A673 (cell line): ENCODE results near the gene ANKZF1. TPM values are rescaled to one million over a fixed set of nuclear protein-coding genes. Genes with fewer than 3 reads are reported as not detected.

Experiments used
- BruUV-seq: library from RNA; stranded (reverse); fragments of 400-500 nt; replicated peaks from 2 replicates; lab custom pipeline; 2021; lab: Mats Ljungman, UMichigan
- CTCF ChIA-PET: fragments of 300-600 bp; sonication (Branson Sonifier 250); formaldehyde crosslinking; loops from one replicate; lab custom pipeline; 2022; ENCODE audit warnings: antibody characterized with exemption; lab: Charles Lee
- POLR2A ChIA-PET: fragments of 300-600 bp; sonication (Branson Sonifier 250); formaldehyde crosslinking; loops from one replicate; lab custom pipeline; 2022; ENCODE audit warnings: antibody characterized with exemption; ENCODE audit not compliant: low non-redundant PET; lab: Charles Lee
- DNase-seq: peaks from one replicate; pipeline ENCODE4 v3.0.0-alpha.2; 2015; ENCODE audit warnings: low spot score
- H3K27ac ChIP-seq: fragments of 200-600 bp; sonication (generic); 2 replicates; pipeline ENCODE4 v1.5.1; 2016; ENCODE audit warnings: mixed run types, low read depth, mild to moderate bottlenecking, mixed read lengths, antibody characterized with exemption, low read length; ENCODE audit not compliant: poor library complexity, severe bottlenecking
- H3K27me3 ChIP-seq: fragments of 200-600 bp; sonication (generic); replicated peaks from 2 replicates; pipeline ENCODE4 v1.6.1; 2017; ENCODE audit warnings: mixed run types, low read depth, mild to moderate bottlenecking, mixed read lengths, antibody characterized with exemption, low read length; ENCODE audit not compliant: insufficient read depth, poor library complexity
- H3K36me3 ChIP-seq: fragments of 200-600 bp; sonication (generic); 2 replicates; pipeline ENCODE4 v1.6.1; 2016; ENCODE audit warnings: mixed run types, mild to moderate bottlenecking, mixed read lengths, antibody characterized with exemption, low read length; ENCODE audit not compliant: insufficient read depth, poor library complexity, severe bottlenecking
- H3K4me1 ChIP-seq: fragments of 200-600 bp; sonication (generic); 2 replicates; pipeline ENCODE4 v1.6.1; 2017; ENCODE audit warnings: mixed run types, mild to moderate bottlenecking, mixed read lengths, antibody characterized with exemption, low read length; ENCODE audit not compliant: insufficient read depth, poor library complexity, severe bottlenecking
- H3K4me3 ChIP-seq: fragments of 200-600 bp; sonication (generic); 2 replicates; pipeline ENCODE4 v1.5.1; 2016; ENCODE audit warnings: low read depth, mixed run types, mild to moderate bottlenecking, mixed read lengths, low read length; ENCODE audit not compliant: poor library complexity, severe bottlenecking
- H3K9me3 ChIP-seq: fragments of 200-600 bp; sonication (generic); 2 replicates; pipeline ENCODE4 v1.6.1; 2016; ENCODE audit warnings: mixed run types, low read depth, mild to moderate bottlenecking, mixed read lengths, antibody characterized with exemption, low read length; ENCODE audit not compliant: poor library complexity, severe bottlenecking
- CTCF ChIP-seq: fragments of 300-800, 200-600 bp; sonication (generic); conservative IDR thresholded peaks from 2 replicates; pipeline ENCODE4 v1.5.1; 2017; ENCODE audit warnings: low read depth, mild to moderate bottlenecking, antibody characterized with exemption, low read length, moderate library complexity, mixed read lengths
- EZH2 ChIP-seq: fragments of 200-600 bp; sonication (generic); IDR thresholded peaks from 2 replicates; pipeline ENCODE4 v1.6.1; 2017; ENCODE audit warnings: borderline replicate concordance, low read depth, mild to moderate bottlenecking, mixed read lengths, antibody characterized with exemption, low read length; ENCODE audit not compliant: poor library complexity, severe bottlenecking
- intact Hi-C: fragments of 100-400 bp; cut with micrococcal nuclease; formaldehyde crosslinking; loops from one replicate; pipeline ENCODE4 v1.10.0; 2022; ENCODE audit not compliant: unreplicated experiment
- total RNA-seq: library from RNA; stranded (reverse); gene quantifications from 2 replicates; pipeline ENCODE4 v1.2.3, GENCODE V29; 2021

ANKZF1 gene
- total RNA-seq, 1 experiment from 2014 or later = 30.6 TPM

GRCh38 chr2:219285894-219286425 is 56.4 kb downstream of the ANKZF1 start:
- peak; percentile 68 for DNase-seq
- Histone ChIP-seq H3K36me3 (peaks cover 2% of the 10 kb centered on the region), H3K4me1 (peaks cover 7% of the 10 kb centered on the region), H3K9me3 (no peaks in the 10 kb centered on the region), H3K27me3 (no peaks in the 10 kb centered on the region), H3K4me3 (no peak overlapping the region), H3K27ac (no peak overlapping the region)
- POLR2A ChIA-PET = interaction anchor here (0.6 kb wide), 1 partner anchor 32 kb away, joined by 3 read pairs; no protein-coding TSS in a partner anchor
- no peak for TF ChIP-seq CTCF
- TF ChIP-seq EZH2 = no peak
- intact Hi-C loops = no loop called here
- BruUV-seq = no TSS peak
- CTCF ChIA-PET = interaction anchor here (1.3 kb wide), 1 partner anchor 9 kb away, joined by 3 read pairs; no protein-coding TSS in a partner anchor

Other genes starting within 250 kb of the ANKZF1 start
- gene FEV, start 244.6 kb upstream of the ANKZF1 start, total RNA-seq = 8.0 and 12.6 TPM in 2 replicates
- gene CRYBA2, start 236.4 kb upstream of the ANKZF1 start, total RNA-seq = 1.1 and 1.3 TPM in 2 replicates
- gene CFAP65, start 188.3 kb upstream of the ANKZF1 start, total RNA-seq = 0.13 and 0.83 TPM in 2 replicates
- gene IHH, start 168.9 kb upstream of the ANKZF1 start, total RNA-seq = 0.15 TPM in 2 replicates
- 16.6 and 18.0 TPM in 2 replicates for gene NHEJ1, start 69.0 kb upstream of the ANKZF1 start, total RNA-seq
- gene SLC23A3, start 59.8 kb upstream of the ANKZF1 start, total RNA-seq = 1.9 and 2.2 TPM in 2 replicates
- gene CNPPD1, start 52.9 kb upstream of the ANKZF1 start, total RNA-seq = 38.0 and 40.3 TPM in 2 replicates
- 53.1 and 59.0 TPM in 2 replicates for gene RETREG2, start 51.5 kb upstream of the ANKZF1 start, total RNA-seq
- gene ZFAND2B, start 23.0 kb upstream of the ANKZF1 start, total RNA-seq = 20.0 and 23.7 TPM in 2 replicates
- gene ABCB6, start 10.8 kb upstream of the ANKZF1 start, total RNA-seq = 87.7 and 101 TPM in 2 replicates
- 50.0 and 55.6 TPM in 2 replicates for gene ATG9A, start 170 bp upstream of the ANKZF1 start, total RNA-seq
- 6.9 and 8.4 TPM in 2 replicates for gene GLB1L, start 15.6 kb downstream of the ANKZF1 start, total RNA-seq
- 22.0 and 27.6 TPM in 2 replicates for gene STK16, start 15.7 kb downstream of the ANKZF1 start, total RNA-seq
- not detected in 2 replicates for gene TUBA4B, start 23.4 kb downstream of the ANKZF1 start, total RNA-seq
- 62.9 and 68.0 TPM in 2 replicates for gene TUBA4A, start 24.1 kb downstream of the ANKZF1 start, total RNA-seq
- gene DNAJB2, start 49.6 kb downstream of the ANKZF1 start, total RNA-seq = 24.4 and 24.6 TPM in 2 replicates
- gene PTPRN, start 79.6 kb downstream of the ANKZF1 start, total RNA-seq = 0.30 TPM in 1 of 2 replicates, not detected in the other
- gene RESP18, start 102.9 kb downstream of the ANKZF1 start, total RNA-seq = not detected in 2 replicates
- gene DNPEP, start 158.1 kb downstream of the ANKZF1 start, total RNA-seq = 69.2 and 83.0 TPM in 2 replicates
- not detected in 2 replicates for gene DES, start 188.6 kb downstream of the ANKZF1 start, total RNA-seq
- 8.4 and 15.7 TPM in 2 replicates for gene SPEG, start 205.0 kb downstream of the ANKZF1 start, total RNA-seq